ENCODE data around the gene MCC. TPM values are rescaled to one million over a fixed set of nuclear protein-coding genes. Genes with fewer than 3 reads are reported as not detected.

Gene MCC
- total RNA-seq, 6 donors from 2014 or later, result 12.1 to 67.1 (median 21.3) TPM

DNA sequence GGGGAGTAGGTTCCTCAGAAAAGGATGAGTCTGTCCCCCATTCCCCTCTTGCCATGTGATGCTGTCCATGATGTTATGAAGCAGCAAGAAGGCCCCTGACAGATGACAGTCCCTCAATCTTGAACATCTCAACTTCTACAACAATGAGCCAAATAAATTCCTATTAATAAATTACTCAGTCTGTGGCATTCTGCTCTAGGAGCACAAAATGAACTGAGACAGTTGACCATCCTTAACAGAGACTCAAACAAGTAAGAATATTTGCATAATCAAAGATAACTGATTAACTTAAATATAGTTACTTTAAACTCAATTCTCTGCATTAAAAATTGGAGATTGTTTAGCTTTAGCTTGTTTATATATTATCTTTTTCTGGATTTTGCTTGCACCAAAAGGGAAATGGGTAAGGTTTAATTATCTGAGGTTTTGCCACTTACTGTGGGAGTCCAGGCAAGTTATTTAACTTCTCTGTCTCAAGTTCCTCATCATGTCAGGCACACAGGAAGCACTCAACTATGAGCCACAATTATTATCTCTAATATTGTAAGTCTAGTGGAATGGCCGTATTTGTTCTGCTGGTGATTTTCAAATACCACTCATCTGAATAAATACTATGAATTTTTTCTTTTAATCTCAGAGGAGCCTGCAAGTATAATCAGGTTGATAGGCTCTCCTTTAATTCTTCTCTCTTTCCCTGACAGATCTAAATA, 216.4 kb downstream of the MCC start:
- Histone ChIP-seq H3K27ac (no peak overlapping the region), H3K4me3 (no peak overlapping the region), H3K36me3 (no peaks in the 10 kb centered on the region), H3K4me1 (peaks cover 0 to 8% (median 5%) of the 10 kb centered on the region in 4 donors), H3K9me3 (no peaks in the 10 kb centered on the region), H3K27me3 (no peaks in the 10 kb centered on the region)
- 58 to 78% methylated on average over 1 of the region's 1 CpG for WGBS, 2 donors
- TF ChIP-seq POLR2AphosphoS5 (IDR thresholded peaks at IDR 0.05), result no peak
- no peak for TF ChIP-seq EP300 (IDR thresholded peaks at IDR 0.05)
- no peak for TF ChIP-seq POLR2A (IDR thresholded peaks at IDR 0.05)
- TF ChIP-seq, protein P1, sequence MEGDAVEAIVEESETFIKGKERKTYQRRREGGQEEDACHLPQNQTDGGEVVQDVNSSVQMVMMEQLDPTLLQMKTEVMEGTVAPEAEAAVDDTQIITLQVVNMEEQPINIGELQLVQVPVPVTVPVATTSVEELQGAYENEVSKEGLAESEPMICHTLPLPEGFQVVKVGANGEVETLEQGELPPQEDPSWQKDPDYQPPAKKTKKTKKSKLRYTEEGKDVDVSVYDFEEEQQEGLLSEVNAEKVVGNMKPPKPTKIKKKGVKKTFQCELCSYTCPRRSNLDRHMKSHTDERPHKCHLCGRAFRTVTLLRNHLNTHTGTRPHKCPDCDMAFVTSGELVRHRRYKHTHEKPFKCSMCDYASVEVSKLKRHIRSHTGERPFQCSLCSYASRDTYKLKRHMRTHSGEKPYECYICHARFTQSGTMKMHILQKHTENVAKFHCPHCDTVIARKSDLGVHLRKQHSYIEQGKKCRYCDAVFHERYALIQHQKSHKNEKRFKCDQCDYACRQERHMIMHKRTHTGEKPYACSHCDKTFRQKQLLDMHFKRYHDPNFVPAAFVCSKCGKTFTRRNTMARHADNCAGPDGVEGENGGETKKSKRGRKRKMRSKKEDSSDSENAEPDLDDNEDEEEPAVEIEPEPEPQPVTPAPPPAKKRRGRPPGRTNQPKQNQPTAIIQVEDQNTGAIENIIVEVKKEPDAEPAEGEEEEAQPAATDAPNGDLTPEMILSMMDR (IDR thresholded peaks at IDR 0.05), result no peak
- ATAC-seq (ENCODE audit: low FRiP score in 2 of 2) (no peak), DNase-seq (no peak)

DNA sequence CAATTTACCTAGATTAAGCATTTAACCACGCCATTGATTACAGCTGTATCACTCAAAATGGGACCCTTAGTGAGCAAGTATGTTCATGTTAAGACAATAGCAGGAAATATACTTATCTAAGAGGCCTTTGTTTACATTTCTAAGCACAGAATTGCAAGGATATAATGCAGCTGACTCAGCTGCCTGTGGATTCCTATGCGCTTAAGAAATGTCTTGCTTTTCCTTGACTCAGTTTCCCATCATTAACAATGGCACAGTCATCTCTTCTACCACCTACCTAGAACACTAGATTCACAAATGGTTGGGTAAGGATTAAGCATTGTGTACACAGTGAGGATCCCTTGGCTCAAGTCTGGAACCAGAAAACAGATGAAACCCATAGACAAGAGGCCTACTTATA, 217.2 kb downstream of the MCC start:
- H3K4me3 ChIP-seq, result no peak overlapping the region
- DNase-seq, result no peak
- H3K27me3 ChIP-seq, result no peaks in the 10 kb centered on the region
- H3K9me3 ChIP-seq, result no peaks in the 10 kb centered on the region
- peaks cover 0 to 8% (median 5%) of the 10 kb centered on the region in 4 donors for H3K4me1 ChIP-seq
- no peaks in the 10 kb centered on the region for H3K36me3 ChIP-seq
- WGBS, 2 donors, result 57 to 65% methylated on average over 2 of the region's 2 CpGs
- TF ChIP-seq POLR2A (IDR thresholded peaks at IDR 0.05) (no peak), EP300 (IDR thresholded peaks at IDR 0.05) (no peak)
- TF ChIP-seq, protein P1 (IDR thresholded peaks at IDR 0.05), result no peak
- no peak for ATAC-seq (ENCODE audit: low FRiP score in 2 of 2)
- peak overlapping the region in 1 of 4 donors; percentile 11 for H3K27ac ChIP-seq

DNA sequence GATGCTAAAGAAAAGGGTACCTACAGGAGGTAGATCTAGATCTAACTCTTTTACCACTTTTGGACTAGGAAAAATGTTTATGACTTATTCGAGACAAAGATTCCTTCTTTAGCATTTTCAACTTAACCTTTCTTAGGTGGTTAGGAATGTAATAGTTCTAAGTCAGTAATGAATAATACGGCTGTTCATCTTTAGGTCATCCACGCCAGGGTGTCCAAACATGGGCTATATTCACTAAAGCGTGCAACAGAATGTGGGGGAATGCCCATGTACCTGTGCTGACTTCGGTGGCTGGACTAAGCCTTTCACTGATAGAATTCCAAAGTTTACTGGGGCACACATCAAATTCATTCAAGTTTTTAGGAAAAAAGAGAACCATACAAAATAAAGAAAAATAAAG, 218.2 kb downstream of the MCC start:
- DNase-seq (no peak), ATAC-seq (ENCODE audit: low FRiP score in 2 of 2) (no peak)
- WGBS, 2 donors, result 91 to 92% methylated on average over 5 of the region's 5 CpGs
- Histone ChIP-seq H3K4me1 (peaks cover 0 to 6% (median 3%) of the 10 kb centered on the region in 4 donors), H3K9me3 (no peaks in the 10 kb centered on the region), H3K27ac (no peak overlapping the region), H3K36me3 (no peaks in the 10 kb centered on the region), H3K4me3 (no peak overlapping the region), H3K27me3 (no peaks in the 10 kb centered on the region)
- TF ChIP-seq POLR2AphosphoS5 (IDR thresholded peaks at IDR 0.05), result no peak
- TF ChIP-seq, protein P1 (IDR thresholded peaks at IDR 0.05), result no peak
- TF ChIP-seq POLR2A (IDR thresholded peaks at IDR 0.05), result no peak
- no peak for TF ChIP-seq EP300 (IDR thresholded peaks at IDR 0.05)

DNA sequence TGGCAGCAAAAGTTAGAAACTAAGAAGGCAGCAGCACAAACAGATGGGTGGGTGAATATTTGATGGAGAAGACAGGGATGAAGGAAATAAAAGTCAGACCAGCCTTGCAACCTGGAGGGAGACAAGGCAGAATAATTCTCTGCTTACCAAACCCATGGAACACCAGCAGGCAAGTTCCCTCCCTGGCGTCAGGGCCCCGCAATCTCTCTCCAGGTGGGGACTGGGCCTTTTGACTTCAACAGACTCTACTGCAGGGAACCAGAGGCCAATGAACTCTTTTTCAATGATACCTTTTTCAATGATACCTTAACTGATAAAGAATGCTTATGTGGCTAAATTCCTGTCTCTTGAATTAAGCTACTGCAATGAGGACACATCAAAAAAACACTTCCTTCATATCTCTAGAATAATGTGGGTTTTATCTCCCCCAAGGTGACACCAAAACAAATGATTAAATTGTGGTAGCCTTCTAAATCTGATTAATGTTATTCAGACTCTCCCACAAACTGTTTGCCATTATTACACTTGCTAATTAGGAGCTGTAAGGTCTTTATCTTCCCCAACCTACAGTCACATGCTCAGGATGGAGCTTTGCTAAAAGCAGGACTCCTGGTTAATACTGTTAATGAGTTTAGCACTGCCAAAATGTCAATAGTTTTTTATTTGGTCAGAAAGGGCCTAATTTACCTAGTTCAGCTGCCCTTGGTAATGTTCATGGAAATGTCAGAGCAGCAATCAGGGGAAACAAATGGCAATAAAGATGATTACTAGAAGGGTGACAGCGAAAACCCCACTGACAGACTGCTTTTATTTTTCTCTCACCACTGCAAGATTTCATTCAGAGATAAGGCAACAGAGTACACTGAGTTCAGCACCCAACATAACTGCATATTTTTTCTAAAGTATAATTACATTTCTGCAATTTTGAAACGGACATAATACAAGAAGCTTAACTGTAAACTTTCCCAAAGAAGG, 218.9 kb downstream of the MCC start:
- H3K4me1 ChIP-seq, result peaks cover 0 to 6% (median 2%) of the 10 kb centered on the region in 4 donors
- no peaks in the 10 kb centered on the region for H3K9me3 ChIP-seq
- TF ChIP-seq, protein P1 (IDR thresholded peaks at IDR 0.05), result no peak
- TF ChIP-seq POLR2AphosphoS5 (IDR thresholded peaks at IDR 0.05) (no peak), POLR2A (IDR thresholded peaks at IDR 0.05) (no peak), EP300 (IDR thresholded peaks at IDR 0.05) (no peak)
- 74 to 78% methylated on average over 4 of the region's 4 CpGs for WGBS, 2 donors
- no peaks in the 10 kb centered on the region for H3K27me3 ChIP-seq
- no peak overlapping the region for H3K4me3 ChIP-seq
- no peaks in the 10 kb centered on the region for H3K36me3 ChIP-seq
- ATAC-seq (ENCODE audit: low FRiP score in 2 of 2) (no peak), DNase-seq (no peak)
- no peak overlapping the region for H3K27ac ChIP-seq

Data from upper lobe of left lung (tissue), 6 donors.